GM19099 (cell line): ENCODE data around the gene RNASEH1.

ENCODE experiments used
- POLR2A ChIP-seq: IDR thresholded peaks from 3 replicates; pipeline ENCODE4 v1.6.1; 2011; ENCODE audit warnings: low read depth; ENCODE audit not compliant: insufficient read length; ENCODE audit errors: extremely low read depth

Gene RNASEH1

GRCh38 chr2:3581367-3582262 lies 23.5 kb upstream of the RNASEH1 start:
- TF ChIP-seq POLR2A = no peak

- TF ChIP-seq POLR2A = no peak
These were observed 22.3 kb upstream of the RNASEH1 start for GRCh38 chr2:3580449-3580848.

GRCh38 chr2:3578987-3579386 lies 20.9 kb upstream of the RNASEH1 start:
- TF ChIP-seq POLR2A = no peak

GRCh38 chr2:3575534-3576262 lies 17.6 kb upstream of the RNASEH1 start:
- no peak for TF ChIP-seq POLR2A

GRCh38 chr2:3574155-3574554 lies 16.0 kb upstream of the RNASEH1 start:
- TF ChIP-seq POLR2A = no peak

GRCh38 chr2:3572620-3573019 lies 14.5 kb upstream of the RNASEH1 start:
- no peak for TF ChIP-seq POLR2A

- TF ChIP-seq POLR2A = no peak
These were observed 13.2 kb upstream of the RNASEH1 start for GRCh38 chr2:3571284-3571683.

- TF ChIP-seq POLR2A = no peak
These were observed 8.7 kb upstream of the RNASEH1 start for GRCh38 chr2:3566806-3567205.

- no peak for TF ChIP-seq POLR2A
These were observed 7.0 kb upstream of the RNASEH1 start for GRCh38 chr2:3565117-3565516.

- peak; percentile 35 for TF ChIP-seq POLR2A
These were observed 5.4 kb upstream of the RNASEH1 start for GRCh38 chr2:3563521-3563976.

GRCh38 chr2:3557639-3558204 lies 411 bp downstream of the RNASEH1 start:
- no peak for TF ChIP-seq POLR2A

GRCh38 chr2:3553946-3554345 lies 4.2 kb downstream of the RNASEH1 start:
- no peak for TF ChIP-seq POLR2A

GRCh38 chr2:3547915-3548314 lies 10.2 kb downstream of the RNASEH1 start:
- TF ChIP-seq POLR2A = no peak

GRCh38 chr2:3545788-3546478 lies 12.2 kb downstream of the RNASEH1 start:
- TF ChIP-seq POLR2A = no peak

GRCh38 chr2:3543023-3543683 lies 15.0 kb downstream of the RNASEH1 start:
- no peak for TF ChIP-seq POLR2A

GRCh38 chr2:3542107-3542506 lies 16.0 kb downstream of the RNASEH1 start:
- TF ChIP-seq POLR2A = no peak
